Liver (tissue), 3 donors: Measurements from ENCODE around the gene GATA3.

ENCODE experiments used
- RXRA ChIP-seq, 2 donors: IDR thresholded peaks; 2 replicates each; pipeline ENCODE4 v1.6.1; 2017 to 2018; ENCODE audit warnings: antibody characterized with exemption in 2 of 2, mild to moderate bottlenecking in 1 of 2
- SP1 ChIP-seq: IDR thresholded peaks from 2 replicates; pipeline ENCODE4 v1.6.1; 2018; ENCODE audit warnings: antibody characterized with exemption, mild to moderate bottlenecking
- TAF1 ChIP-seq: conservative IDR thresholded peaks from 2 replicates; pipeline ENCODE4 v1.6.1; 2016; ENCODE audit warnings: antibody characterized with exemption, mild to moderate bottlenecking
- TF ChIP-seq, protein P1 (sequence below): fragments of 150-350 bp; IDR thresholded peaks from 2 replicates; pipeline ENCODE4 v1.5.1; 2017; ENCODE audit warnings: improper control_type of control experiment, low read depth, low read length; ENCODE audit not compliant: missing input control
- TF ChIP-seq, protein P2 (sequence below): IDR thresholded peaks from 2 replicates; pipeline ENCODE4 v1.6.1; 2016; ENCODE audit warnings: antibody characterized with exemption
- donor health status: healthy.
- donor health status: healthy.

DNA sequence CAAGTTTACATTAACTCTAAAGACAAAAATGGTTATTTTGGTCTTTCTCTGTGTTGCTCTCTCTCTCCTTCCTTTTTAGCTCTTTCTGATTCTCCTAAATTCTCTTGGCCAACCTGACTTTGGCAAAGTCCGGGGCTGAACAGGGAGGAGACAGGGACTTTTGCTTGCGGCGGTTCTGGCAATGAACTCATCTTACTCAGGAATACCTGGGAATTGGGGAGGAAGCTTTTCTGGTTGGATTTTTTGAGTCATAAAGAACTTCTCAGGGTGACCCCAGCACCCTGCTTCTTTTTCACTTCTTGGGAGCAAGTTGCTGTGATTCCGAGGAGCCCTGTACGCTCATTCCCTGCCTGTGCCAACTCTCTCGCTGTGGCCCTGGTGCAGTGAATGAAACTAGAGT is 16.0 kb downstream of the GATA3 start:
- TF ChIP-seq, protein P1, sequence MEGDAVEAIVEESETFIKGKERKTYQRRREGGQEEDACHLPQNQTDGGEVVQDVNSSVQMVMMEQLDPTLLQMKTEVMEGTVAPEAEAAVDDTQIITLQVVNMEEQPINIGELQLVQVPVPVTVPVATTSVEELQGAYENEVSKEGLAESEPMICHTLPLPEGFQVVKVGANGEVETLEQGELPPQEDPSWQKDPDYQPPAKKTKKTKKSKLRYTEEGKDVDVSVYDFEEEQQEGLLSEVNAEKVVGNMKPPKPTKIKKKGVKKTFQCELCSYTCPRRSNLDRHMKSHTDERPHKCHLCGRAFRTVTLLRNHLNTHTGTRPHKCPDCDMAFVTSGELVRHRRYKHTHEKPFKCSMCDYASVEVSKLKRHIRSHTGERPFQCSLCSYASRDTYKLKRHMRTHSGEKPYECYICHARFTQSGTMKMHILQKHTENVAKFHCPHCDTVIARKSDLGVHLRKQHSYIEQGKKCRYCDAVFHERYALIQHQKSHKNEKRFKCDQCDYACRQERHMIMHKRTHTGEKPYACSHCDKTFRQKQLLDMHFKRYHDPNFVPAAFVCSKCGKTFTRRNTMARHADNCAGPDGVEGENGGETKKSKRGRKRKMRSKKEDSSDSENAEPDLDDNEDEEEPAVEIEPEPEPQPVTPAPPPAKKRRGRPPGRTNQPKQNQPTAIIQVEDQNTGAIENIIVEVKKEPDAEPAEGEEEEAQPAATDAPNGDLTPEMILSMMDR: no peak
- TF ChIP-seq RXRA (IDR thresholded peaks at IDR 0.05) (no peak), SP1 (no peak), TAF1 (no peak)
- TF ChIP-seq, protein P2, sequence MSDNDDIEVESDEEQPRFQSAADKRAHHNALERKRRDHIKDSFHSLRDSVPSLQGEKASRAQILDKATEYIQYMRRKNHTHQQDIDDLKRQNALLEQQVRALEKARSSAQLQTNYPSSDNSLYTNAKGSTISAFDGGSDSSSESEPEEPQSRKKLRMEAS: no peak
